Measurements from ENCODE around the gene SFSWAP.

GRCh38 chr12:131738196-131738595 lies 27.3 kb downstream of the SFSWAP start:
- TF ChIP-seq CTCF (IDR thresholded peaks at IDR 0.05) (no peak), POLR2A (IDR thresholded peaks at IDR 0.05) (no peak), EP300 (IDR thresholded peaks at IDR 0.05) (no peak)

Measured in tibial nerve (tissue), 4 donors.